Measurements from ENCODE around the gene HDGF.

HDGF gene

DNA sequence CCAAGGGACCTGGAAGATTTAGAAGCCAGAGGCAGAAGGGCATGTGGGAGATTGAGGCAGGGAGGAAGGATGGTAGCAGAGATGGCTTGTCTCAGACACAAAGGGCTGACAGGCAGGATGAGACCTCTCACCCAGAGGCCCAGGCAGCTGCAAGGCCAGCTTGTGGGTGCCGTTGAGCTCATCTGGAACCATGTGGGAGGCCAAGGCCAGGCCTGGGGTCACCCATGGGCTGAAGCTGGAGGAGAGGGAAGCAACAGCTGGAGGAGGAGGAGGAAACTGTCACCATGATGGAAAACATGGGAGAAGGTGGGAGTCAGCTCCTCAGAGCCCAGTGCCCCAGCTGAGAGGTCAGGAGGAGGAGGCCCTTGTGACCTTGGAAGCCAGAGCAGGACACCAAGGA, 52.5 kb downstream of the HDGF start:
- DNase-seq (ENCODE audit: low read depth in 2 of 2): no peak

DNA sequence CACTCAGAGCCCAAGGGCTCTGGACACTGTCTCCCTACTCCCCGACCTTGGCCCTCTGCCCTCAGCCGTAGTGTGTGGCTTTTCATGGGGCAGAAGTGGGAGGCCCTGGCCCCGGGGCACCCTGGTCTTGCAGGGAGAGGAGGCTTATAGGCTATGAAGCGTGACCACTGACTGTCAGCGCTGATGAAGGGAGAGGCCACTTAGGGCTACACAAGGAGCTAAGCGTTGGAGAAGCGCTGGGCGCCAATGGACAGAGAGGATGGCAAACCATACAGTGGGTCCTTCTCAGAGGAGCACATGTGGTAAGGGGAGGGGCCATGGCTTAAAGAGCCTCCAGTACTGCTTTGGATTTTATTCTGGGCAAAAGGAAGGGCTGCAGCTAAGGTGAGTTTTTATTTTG, 54.0 kb downstream of the HDGF start:
- no peak for DNase-seq (ENCODE audit: low read depth in 2 of 2)

DNA sequence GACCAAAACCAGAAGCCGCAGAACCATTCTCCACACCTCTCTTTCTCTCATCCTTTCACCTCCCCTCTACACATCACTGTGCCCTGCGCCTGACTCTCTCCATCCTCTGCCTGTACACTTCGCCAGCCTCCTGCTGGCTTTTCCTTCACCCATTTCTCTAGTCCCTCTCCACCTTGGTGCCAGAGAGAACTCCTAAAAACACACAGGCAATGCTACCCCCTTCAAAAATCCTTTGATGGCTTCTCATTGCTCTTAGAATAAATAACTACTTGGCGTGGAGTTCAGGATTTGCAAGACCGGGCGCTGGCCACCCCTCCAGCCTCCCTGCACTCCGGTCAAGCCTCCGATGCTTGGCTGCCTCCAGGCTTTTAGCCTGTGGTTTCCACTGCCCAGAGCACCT, 54.7 kb downstream of the HDGF start:
- DNase-seq (ENCODE audit: low read depth in 2 of 2): no peak

DNA sequence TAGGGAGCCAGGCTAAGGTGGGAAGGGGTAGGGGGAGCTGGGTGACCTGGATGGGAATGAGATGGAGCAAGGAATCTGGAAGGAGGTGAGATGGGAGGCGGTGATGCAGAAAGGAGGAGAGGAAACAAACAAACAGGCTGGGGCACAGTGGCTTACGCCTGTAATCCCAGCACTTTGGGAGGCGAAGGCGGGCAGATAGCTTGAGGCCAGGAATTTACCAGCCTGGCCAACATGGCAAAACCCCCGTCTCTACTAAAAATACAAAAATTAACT, 56.8 kb downstream of the HDGF start:
- no peak for DNase-seq (ENCODE audit: low read depth in 2 of 2)

DNA sequence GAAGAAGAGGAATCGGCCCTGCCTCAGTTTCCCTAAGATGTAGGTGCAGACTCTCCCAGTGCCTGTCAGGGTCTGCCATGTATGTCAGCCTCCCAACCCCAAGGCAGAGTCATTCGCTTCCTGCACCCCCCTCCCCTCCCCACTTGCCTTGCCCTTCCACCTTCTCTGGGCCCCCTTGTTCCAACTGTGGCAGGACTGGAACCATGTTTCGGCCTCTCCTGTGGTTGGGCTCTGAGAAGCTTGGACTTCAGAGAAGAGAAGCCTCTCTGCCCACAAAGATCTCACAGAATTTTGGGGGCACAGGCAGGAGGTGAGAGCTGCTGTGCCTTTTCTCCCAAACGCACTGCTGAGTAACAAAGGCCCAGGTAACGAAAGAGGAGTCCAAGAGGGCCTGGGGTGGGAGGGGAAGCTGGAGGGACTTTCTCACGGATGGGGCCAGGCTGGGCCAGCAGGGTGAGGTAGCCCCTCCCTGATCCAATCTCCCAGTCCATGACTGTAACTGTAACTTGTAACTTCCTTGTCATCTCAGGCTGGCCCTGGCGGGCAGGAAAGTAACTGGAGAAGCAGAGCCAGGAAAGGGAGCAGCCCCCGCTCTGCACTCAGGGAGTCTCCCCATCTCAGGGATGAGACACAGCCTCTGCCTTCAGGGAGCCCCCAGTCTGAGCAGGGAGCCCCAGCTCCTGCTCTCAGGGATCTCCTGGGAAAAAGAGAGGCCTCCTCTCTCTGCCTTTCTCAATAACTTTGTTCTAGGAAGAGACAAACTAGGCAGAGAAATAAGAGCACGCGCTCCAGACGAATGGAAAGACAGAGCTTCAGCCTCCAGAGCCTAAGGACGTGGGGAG, 57.4 kb downstream of the HDGF start:
- no peak for DNase-seq (ENCODE audit: low read depth in 2 of 2)

DNA sequence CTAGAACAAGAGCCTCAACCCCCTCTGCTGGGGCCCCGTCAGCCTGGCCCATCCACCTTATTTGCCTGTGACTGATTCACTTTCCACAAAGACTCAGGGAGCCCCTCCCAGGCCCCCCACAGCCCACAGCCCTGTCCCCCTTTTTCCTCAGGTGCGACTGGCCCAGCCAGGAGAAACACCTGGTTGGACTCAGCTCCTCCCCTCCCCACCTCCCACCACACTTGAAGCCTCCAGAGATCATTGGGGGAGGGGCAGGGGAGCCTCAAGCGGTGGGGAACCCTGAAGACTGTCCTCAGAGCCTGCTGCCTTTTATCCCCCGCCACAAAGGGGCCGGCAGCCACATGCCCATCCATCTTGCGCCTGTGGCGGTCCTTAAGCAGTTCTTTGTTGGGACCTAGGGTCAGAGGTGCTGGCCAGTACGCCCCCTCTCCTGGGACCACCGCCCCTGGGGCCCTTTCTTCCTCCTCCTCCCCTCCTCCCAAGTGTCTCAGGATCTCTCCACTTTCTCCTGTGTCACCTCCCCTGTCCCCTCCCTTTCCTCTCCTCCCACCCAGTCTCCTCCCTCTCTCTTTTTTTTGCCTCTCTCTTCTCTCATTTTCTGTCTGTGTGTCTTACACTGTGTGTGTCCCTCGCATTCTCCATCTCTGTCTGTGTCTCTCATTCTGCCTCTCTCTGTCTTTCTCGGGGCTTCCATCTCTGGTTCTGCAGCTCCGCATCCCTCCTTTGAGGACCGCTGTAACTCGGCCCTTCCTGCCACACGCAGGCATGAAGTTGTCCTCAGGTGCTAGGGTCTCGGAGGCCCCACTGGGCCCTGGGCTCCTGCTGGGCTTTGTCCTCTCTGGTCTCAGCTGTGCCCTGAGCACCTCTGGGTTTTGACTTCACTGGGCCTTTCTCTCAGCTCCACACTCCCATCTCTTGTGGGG, 58.3 kb downstream of the HDGF start:
- no peak for DNase-seq (ENCODE audit: low read depth in 2 of 2)

DNA sequence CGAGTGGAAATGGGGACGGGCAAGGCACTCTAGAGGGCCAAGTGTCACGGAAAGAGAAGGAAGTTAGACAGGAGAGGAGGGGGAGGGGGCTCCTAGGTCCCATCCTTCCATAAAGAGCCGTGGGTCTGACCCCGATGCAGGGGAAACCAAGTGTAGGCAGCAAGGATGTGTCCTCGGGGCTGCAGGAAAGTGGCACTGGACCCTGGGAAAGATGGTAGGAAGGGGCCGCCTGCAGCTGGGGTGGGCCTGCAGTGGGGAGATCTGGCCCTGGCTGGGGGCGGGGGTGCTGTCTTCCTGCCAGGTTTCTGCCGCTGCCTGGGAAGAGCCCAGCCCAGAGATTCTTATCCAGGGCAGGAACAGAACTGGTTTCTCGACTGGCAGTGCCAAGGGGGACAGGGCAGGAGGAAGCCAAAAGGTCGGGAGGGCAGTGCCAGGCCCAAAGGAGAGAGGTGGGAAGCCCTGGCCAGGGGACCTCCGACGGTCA, 59.0 kb downstream of the HDGF start:
- DNase-seq (ENCODE audit: low read depth in 2 of 2): no peak

Measured in stimulated activated CD4-positive, alpha-beta T cell treated with anti-CD3 and anti-CD28 coated beads, Interleukin-4, amount 100 ng/mL, for 48 hours (primary cell).